Small intestine (tissue), 7 donors: ENCODE results near the gene F2RL1. TPM values are rescaled to one million over a fixed set of nuclear protein-coding genes. Genes with fewer than 3 reads are reported as not detected.
"Not testable (repeated sequence)": the region's sequence is repeated elsewhere in the genome, so short reads cannot be mapped to it uniquely, and the experiment has no call there.

Experiments used
- DNase-seq, 2 donors: peaks; one replicate each; pipeline versions ENCODE4 v3.0.0 to v3.0.0-alpha.2; 2013
- FAIRE-seq: peaks from 2 replicates; lab custom pipeline; 2012; peaks lifted over from hg19 to GRCh38; lab: Jason Lieb, UNC
- H3K27ac ChIP-seq, 3 donors: one replicate each; pipeline ENCODE4 v1.5.1; 2013; ENCODE audit warnings: low read length in 2 of 3, mild to moderate bottlenecking in 2 of 3, control low read depth in 1 of 3, inconsistent platforms in 1 of 3, low read depth in 1 of 3, moderate library complexity in 1 of 3
- H3K27me3 ChIP-seq, 3 donors: one replicate each; pipeline ENCODE4 v1.6.1; 2013; ENCODE audit warnings: low read length in 3 of 3, inconsistent platforms in 1 of 3; ENCODE audit not compliant: control insufficient read depth in 3 of 3, insufficient read depth in 3 of 3
- H3K36me3 ChIP-seq, 3 donors: one replicate each; pipeline ENCODE4 v1.6.1; 2013; ENCODE audit warnings: low read length in 3 of 3, inconsistent platforms in 1 of 3, low read depth in 1 of 3, mild to moderate bottlenecking in 1 of 3, moderate library complexity in 1 of 3; ENCODE audit not compliant: control insufficient read depth in 3 of 3, insufficient read depth in 2 of 3
- H3K4me1 ChIP-seq, 3 donors: one replicate each; pipeline ENCODE4 v1.6.1; 2013; ENCODE audit warnings: low read length in 2 of 3, inconsistent platforms in 1 of 3, low read depth in 1 of 3, mild to moderate bottlenecking in 1 of 3, moderate library complexity in 1 of 3; ENCODE audit not compliant: control insufficient read depth in 3 of 3, insufficient read depth in 2 of 3
- H3K4me3 ChIP-seq, 3 donors: one replicate each; pipeline ENCODE4 v1.5.1; 2013; ENCODE audit warnings: low read length in 3 of 3, control low read depth in 1 of 3, inconsistent platforms in 1 of 3, low read depth in 1 of 3, mild to moderate bottlenecking in 1 of 3, moderate library complexity in 1 of 3
- H3K9me3 ChIP-seq, 2 donors: one replicate each; pipeline ENCODE4 v1.6.1; 2013; ENCODE audit warnings: low read depth in 1 of 2, low read length in 1 of 2; ENCODE audit not compliant: control insufficient read depth in 2 of 2, insufficient read depth in 1 of 2
- WGBS, 3 donors: extraction: QIAGEN DNeasy Blood & Tissue Kit; methylation state at CpG; one replicate each; pipeline ENCODE4 v1.1.7; 2013; 5-methylcytosine and 5-hydroxymethylcytosine counted together
- polyA plus RNA-seq, 4 donors: library from polyadenylated mRNA; stranded (reverse) in 3 of 4; unstranded in 1 of 4; fragments of 200-250 nt in 3 of 4; fragments of 120-200 nt in 1 of 4; gene quantifications; one replicate each; pipeline versions ENCODE4 v1.2.1 to v1.2.3, GENCODE V29; 2013
- donor health status: healthy with polysubstance abuse.
- donor health status: control.
- donor health status: control.
- donor health status: Bipolar disorder and iron deficiency.
- donor health status: healthy.

Gene F2RL1
- polyA plus RNA-seq, 4 donors = 33.0 to 135 (median 36.8) TPM

GRCh38 chr5:76855961-76856360 is 37.1 kb downstream of the F2RL1 start:
- H3K27me3 ChIP-seq = no peaks in the 10 kb centered on the region
- H3K27ac ChIP-seq = peak overlapping the region; percentile 2 to 80 (median 31)
- H3K9me3 ChIP-seq = peaks cover 0 to 6% of the 10 kb centered on the region in 2 donors
- H3K4me1 ChIP-seq = peaks cover 11 to 31% (median 11%) of the 10 kb centered on the region in 3 donors
- H3K4me3 ChIP-seq = no peak overlapping the region
- DNase-seq = peak; percentile 26 to 42
- no peak for FAIRE-seq
- H3K36me3 ChIP-seq = no peaks in the 10 kb centered on the region
- 66 to 77% (median 73%) methylated on average over 3 of the region's 3 CpGs for WGBS, 3 donors

GRCh38 chr5:76856800-76857199 is 38.0 kb downstream of the F2RL1 start:
- FAIRE-seq, H3K9me3 ChIP-seq, H3K27me3 ChIP-seq, H3K36me3 ChIP-seq, H3K4me3 ChIP-seq: not testable (repeated sequence)
- peak; percentile 41 to 88 for DNase-seq
- Histone ChIP-seq H3K27ac (peak overlapping the region in 2 of 3 donors; percentile 2 to 31), H3K4me1 (peaks cover 11 to 31% (median 11%) of the 10 kb centered on the region in 3 donors)
- 36 to 67% (median 56%) methylated on average over 4 of the region's 4 CpGs for WGBS, 3 donors

GRCh38 chr5:76859591-76860247 is 40.9 kb downstream of the F2RL1 start:
- no peak for FAIRE-seq

GRCh38 chr5:76861612-76862011 is 42.8 kb downstream of the F2RL1 start:
- Histone ChIP-seq H3K4me1 (peaks cover 0 to 17% (median 4%) of the 10 kb centered on the region in 3 donors), H3K4me3 (no peak overlapping the region), H3K36me3 (no peaks in the 10 kb centered on the region), H3K27me3 (no peaks in the 10 kb centered on the region), H3K9me3 (no peaks in the 10 kb centered on the region), H3K27ac (no peak overlapping the region)
- no peak for FAIRE-seq
- DNase-seq = no peak
- 66 to 92% (median 89%) methylated on average over 5 of the region's 5 CpGs for WGBS, 3 donors

More at GRCh38 chr5:76859591-76860247, 40.9 kb downstream of the F2RL1 start:
- Histone ChIP-seq H3K4me1 (peaks cover 10 to 35% (median 15%) of the 10 kb centered on the region in 3 donors), H3K27ac (peak overlapping the region in 2 of 3 donors; percentile 19 to 33), H3K27me3 (no peaks in the 10 kb centered on the region), H3K4me3 (no peak overlapping the region), H3K9me3 (peaks cover 0 to 4% of the 10 kb centered on the region in 2 donors), H3K36me3 (no peaks in the 10 kb centered on the region)
- WGBS, 3 donors = 39 to 69% (median 57%) methylated on average over 10 of the region's 10 CpGs
- peak; percentile 53 to 74 for DNase-seq

GRCh38 chr5:76863001-76863400 is 44.2 kb downstream of the F2RL1 start:
- H3K9me3 ChIP-seq = no peaks in the 10 kb centered on the region
- H3K4me3 ChIP-seq = no peak overlapping the region
- WGBS, 3 donors = 4 to 40% (median 13%) methylated on average over 1 of the region's 1 CpG
- H3K4me1 ChIP-seq = peaks cover 0 to 11% (median 4%) of the 10 kb centered on the region in 3 donors
- no peaks in the 10 kb centered on the region for H3K27me3 ChIP-seq
- peak overlapping the region in 1 of 3 donors; percentile 36 for H3K27ac ChIP-seq
- FAIRE-seq (no peak), DNase-seq (peak; percentile 51 to 71)
- no peaks in the 10 kb centered on the region for H3K36me3 ChIP-seq

- FAIRE-seq (no peak), DNase-seq (no peak)
- no peak overlapping the region for H3K4me3 ChIP-seq
- H3K9me3 ChIP-seq = no peaks in the 10 kb centered on the region
- WGBS, 3 donors = 82 to 91% (median 84%) methylated on average over 2 of the region's 2 CpGs
- peaks cover 0 to 8% (median 4%) of the 10 kb centered on the region in 3 donors for H3K4me1 ChIP-seq
- no peaks in the 10 kb centered on the region for H3K36me3 ChIP-seq
- no peaks in the 10 kb centered on the region for H3K27me3 ChIP-seq
- no peak overlapping the region for H3K27ac ChIP-seq
Observed at GRCh38 chr5:76866503-76866902, 47.7 kb downstream of the F2RL1 start.

- DNase-seq (no peak), FAIRE-seq (no peak)
- H3K27ac ChIP-seq = no peak overlapping the region
- H3K4me3 ChIP-seq = no peak overlapping the region
- WGBS, 3 donors = 74 to 81% (median 80%) methylated on average over 4 of the region's 4 CpGs
- H3K9me3 ChIP-seq = no peaks in the 10 kb centered on the region
- no peaks in the 10 kb centered on the region for H3K27me3 ChIP-seq
- H3K36me3 ChIP-seq = no peaks in the 10 kb centered on the region
- peaks cover 0 to 8% (median 4%) of the 10 kb centered on the region in 3 donors for H3K4me1 ChIP-seq
Observed at GRCh38 chr5:76867038-76867437, 48.2 kb downstream of the F2RL1 start.

- no peak for FAIRE-seq
- Histone ChIP-seq H3K27me3 (no peaks in the 10 kb centered on the region), H3K4me3 (no peak overlapping the region), H3K36me3 (no peaks in the 10 kb centered on the region), H3K9me3 (no peaks in the 10 kb centered on the region), H3K27ac (peak overlapping the region in 1 of 3 donors; percentile 53), H3K4me1 (peaks cover 0 to 2% (median under 1%) of the 10 kb centered on the region in 3 donors)
- peak; percentile 83 to 86 for DNase-seq
- 32 to 66% (median 42%) methylated on average over 8 of the region's 8 CpGs for WGBS, 3 donors
Observed at GRCh38 chr5:76867827-76868693, 49.2 kb downstream of the F2RL1 start.
